SJCRH30 (cell line): ENCODE data around the gene REEP3. TPM values are rescaled to one million over a fixed set of nuclear protein-coding genes. Genes with fewer than 3 reads are reported as not detected.
A peak's percentile ranks its signal among the peaks of the same experiment; 100 is the strongest.

ENCODE experiments used
- DNase-seq, 2 experiments: peaks; one replicate each; pipeline ENCODE4 v3.0.0-alpha.2; 2015 to 2020
- H3K27ac ChIP-seq: fragments of 250-450 bp; sonication (Bioruptor Pico); 2 replicates; pipeline ENCODE4 v1.5.1; 2020; ENCODE audit warnings: mild to moderate bottlenecking, moderate library complexity
- H3K27me3 ChIP-seq: fragments of 250-450 bp; sonication (Bioruptor Pico); 2 replicates; pipeline ENCODE4 v1.5.1; 2020; ENCODE audit warnings: mild to moderate bottlenecking, moderate library complexity
- H3K36me3 ChIP-seq: fragments of 250-450 bp; sonication (Bioruptor Pico); 2 replicates; pipeline ENCODE4 v1.5.1; 2020; ENCODE audit warnings: mild to moderate bottlenecking, moderate library complexity
- H3K4me1 ChIP-seq: fragments of 250-450 bp; sonication (Bioruptor Pico); 2 replicates; pipeline ENCODE4 v1.5.1; 2020; ENCODE audit warnings: mild to moderate bottlenecking, moderate library complexity
- H3K4me3 ChIP-seq: fragments of 250-450 bp; sonication (Bioruptor Pico); 2 replicates; pipeline ENCODE4 v1.5.1; 2020; ENCODE audit warnings: mild to moderate bottlenecking, moderate library complexity
- H3K9me3 ChIP-seq: fragments of 250-450 bp; sonication (Bioruptor Pico); replicated peaks from 2 replicates; pipeline ENCODE4 v1.5.1; 2020; ENCODE audit warnings: mild to moderate bottlenecking, moderate library complexity
- total RNA-seq: library from RNA; depleted of rRNA; stranded (reverse); fragments of >200 nt; shearing (Covaris generic); gene quantifications from 2 replicates; pipeline ENCODE4 v1.2.3, GENCODE V29; 2014

The REEP3 gene
- total RNA-seq, 1 experiment from 2014 or later, result 16.4 TPM

GRCh38 chr10:63522995-63523394, 1.8 kb downstream of the REEP3 start:
- Histone ChIP-seq H3K9me3 (no peaks in the 10 kb centered on the region), H3K27ac (no peak overlapping the region; the same call in 1 of the 2 replicates), H3K27me3 (no peaks in the 10 kb centered on the region), H3K4me3 (no peak overlapping the region), H3K36me3 (no peaks in the 10 kb centered on the region), H3K4me1 (no peaks in the 10 kb centered on the region)
- no peak for DNase-seq

- Histone ChIP-seq H3K4me3 (no peak overlapping the region), H3K27ac (no peak overlapping the region)
- DNase-seq, result no peak
Measured at GRCh38 chr10:63525021-63525420, 3.8 kb downstream of the REEP3 start.

GRCh38 chr10:63527401-63527800, 6.2 kb downstream of the REEP3 start:
- H3K9me3 ChIP-seq, result no peaks in the 10 kb centered on the region

More at GRCh38 chr10:63525021-63525420, 3.8 kb downstream of the REEP3 start:
- no peaks in the 10 kb centered on the region for H3K27me3 ChIP-seq
- H3K4me1 ChIP-seq, result no peaks in the 10 kb centered on the region
- H3K36me3 ChIP-seq, result no peaks in the 10 kb centered on the region
- H3K9me3 ChIP-seq, result no peaks in the 10 kb centered on the region

GRCh38 chr10:63528084-63528744, 7.0 kb downstream of the REEP3 start:
- no peak for DNase-seq
- Histone ChIP-seq H3K27ac (no peak overlapping the region), H3K4me1 (no peaks in the 10 kb centered on the region), H3K27me3 (no peaks in the 10 kb centered on the region), H3K9me3 (no peaks in the 10 kb centered on the region), H3K4me3 (no peak overlapping the region), H3K36me3 (no peaks in the 10 kb centered on the region)

More at GRCh38 chr10:63527401-63527800, 6.2 kb downstream of the REEP3 start:
- Histone ChIP-seq H3K4me3 (no peak overlapping the region), H3K36me3 (no peaks in the 10 kb centered on the region), H3K27me3 (no peaks in the 10 kb centered on the region), H3K4me1 (no peaks in the 10 kb centered on the region), H3K27ac (no peak overlapping the region)
- DNase-seq, result no peak

GRCh38 chr10:63530409-63530808, 9.2 kb downstream of the REEP3 start:
- Histone ChIP-seq H3K9me3 (no peaks in the 10 kb centered on the region), H3K4me3 (no peak overlapping the region), H3K27ac (no peak overlapping the region), H3K4me1 (no peaks in the 10 kb centered on the region), H3K36me3 (no peaks in the 10 kb centered on the region), H3K27me3 (no peaks in the 10 kb centered on the region)
- DNase-seq, result no peak

GRCh38 chr10:63534723-63535122, 13.5 kb downstream of the REEP3 start:
- Histone ChIP-seq H3K4me3 (no peak overlapping the region), H3K27ac (no peak overlapping the region), H3K9me3 (no peaks in the 10 kb centered on the region), H3K27me3 (no peaks in the 10 kb centered on the region), H3K4me1 (no peaks in the 10 kb centered on the region), H3K36me3 (no peaks in the 10 kb centered on the region)
- no peak for DNase-seq

- no peaks in the 10 kb centered on the region for H3K4me1 ChIP-seq
Measured at GRCh38 chr10:63536698-63537097, 15.5 kb downstream of the REEP3 start.

GRCh38 chr10:63537536-63537935, 16.3 kb downstream of the REEP3 start:
- Histone ChIP-seq H3K36me3 (no peaks in the 10 kb centered on the region), H3K27ac (no peak overlapping the region), H3K4me1 (no peaks in the 10 kb centered on the region), H3K4me3 (no peak overlapping the region), H3K27me3 (no peaks in the 10 kb centered on the region), H3K9me3 (no peaks in the 10 kb centered on the region)
- DNase-seq, result peak; percentile 22 to 58

More at GRCh38 chr10:63536698-63537097, 15.5 kb downstream of the REEP3 start:
- DNase-seq, result no peak
- no peaks in the 10 kb centered on the region for H3K9me3 ChIP-seq
- H3K27me3 ChIP-seq, result no peaks in the 10 kb centered on the region
- no peak overlapping the region for H3K4me3 ChIP-seq
- H3K27ac ChIP-seq, result no peak overlapping the region
- H3K36me3 ChIP-seq, result no peaks in the 10 kb centered on the region

- H3K9me3 ChIP-seq, result no peaks in the 10 kb centered on the region
- no peak for DNase-seq
Measured at GRCh38 chr10:63539377-63539776, 18.2 kb downstream of the REEP3 start.

GRCh38 chr10:63539994-63540393, 18.8 kb downstream of the REEP3 start:
- Histone ChIP-seq H3K27me3 (no peaks in the 10 kb centered on the region), H3K9me3 (no peaks in the 10 kb centered on the region), H3K4me3 (no peak overlapping the region), H3K27ac (no peak overlapping the region), H3K36me3 (no peaks in the 10 kb centered on the region), H3K4me1 (no peaks in the 10 kb centered on the region)
- DNase-seq, result no peak

More at GRCh38 chr10:63539377-63539776, 18.2 kb downstream of the REEP3 start:
- Histone ChIP-seq H3K36me3 (no peaks in the 10 kb centered on the region), H3K4me1 (no peaks in the 10 kb centered on the region), H3K27ac (no peak overlapping the region), H3K27me3 (no peaks in the 10 kb centered on the region), H3K4me3 (no peak overlapping the region)

- no peak overlapping the region for H3K27ac ChIP-seq
- no peaks in the 10 kb centered on the region for H3K9me3 ChIP-seq
- H3K36me3 ChIP-seq, result no peaks in the 10 kb centered on the region
- H3K27me3 ChIP-seq, result no peaks in the 10 kb centered on the region
- no peak overlapping the region for H3K4me3 ChIP-seq
- no peaks in the 10 kb centered on the region for H3K4me1 ChIP-seq
- DNase-seq, result no peak
Measured at GRCh38 chr10:63542835-63543575, 21.8 kb downstream of the REEP3 start.

- no peak for DNase-seq
- no peaks in the 10 kb centered on the region for H3K36me3 ChIP-seq
- H3K4me3 ChIP-seq, result no peak overlapping the region
- no peaks in the 10 kb centered on the region for H3K9me3 ChIP-seq
- H3K27me3 ChIP-seq, result no peaks in the 10 kb centered on the region
- no peaks in the 10 kb centered on the region for H3K4me1 ChIP-seq
- no peak overlapping the region for H3K27ac ChIP-seq
Measured at GRCh38 chr10:63543576-63543962, 22.4 kb downstream of the REEP3 start.

- H3K4me1 ChIP-seq, result no peaks in the 10 kb centered on the region
- no peaks in the 10 kb centered on the region for H3K36me3 ChIP-seq
- H3K9me3 ChIP-seq, result no peaks in the 10 kb centered on the region
- H3K4me3 ChIP-seq, result no peak overlapping the region
- H3K27me3 ChIP-seq, result no peaks in the 10 kb centered on the region
- no peak overlapping the region for H3K27ac ChIP-seq
- DNase-seq, result no peak
Measured at GRCh38 chr10:63544418-63544817, 23.2 kb downstream of the REEP3 start.

GRCh38 chr10:63547628-63548360, 26.6 kb downstream of the REEP3 start:
- no peaks in the 10 kb centered on the region for H3K36me3 ChIP-seq
- no peaks in the 10 kb centered on the region for H3K27me3 ChIP-seq
- H3K4me1 ChIP-seq, result no peaks in the 10 kb centered on the region
- DNase-seq, result no peak
- no peaks in the 10 kb centered on the region for H3K9me3 ChIP-seq
- no peak overlapping the region for H3K4me3 ChIP-seq
- H3K27ac ChIP-seq, result no peak overlapping the region

- H3K4me3 ChIP-seq, result no peak overlapping the region
- H3K36me3 ChIP-seq, result no peaks in the 10 kb centered on the region
- no peaks in the 10 kb centered on the region for H3K9me3 ChIP-seq
- H3K27ac ChIP-seq, result no peak overlapping the region
- no peaks in the 10 kb centered on the region for H3K27me3 ChIP-seq
- DNase-seq, result no peak
- no peaks in the 10 kb centered on the region for H3K4me1 ChIP-seq
Measured at GRCh38 chr10:63548860-63549259, 27.7 kb downstream of the REEP3 start.
